OCI-LY3 (cell line): ENCODE data around the gene NYNRIN.
"Not testable (repeated sequence)": the region's sequence is repeated elsewhere in the genome, so short reads cannot be mapped to it uniquely, and the experiment has no call there.

Experiments used
- H2AFZ ChIP-seq: fragments of 200-600, 300-600 bp; shearing (Covaris generic); 2 replicates; pipeline ENCODE4 v1.6.0; 2014; ENCODE audit warnings: antibody characterized with exemption, low read depth, low read length
- H3K27ac ChIP-seq: fragments of 200-600, 300-600 bp; sonication (generic); 2 replicates; pipeline ENCODE4 v1.5.1; 2014; ENCODE audit warnings: mild to moderate bottlenecking, low read length, moderate library complexity, mixed read lengths
- H3K27me3 ChIP-seq: fragments of 200-600, 300-600 bp; sonication (generic); 2 replicates; pipeline ENCODE4 v1.6.1; 2014; ENCODE audit warnings: low read depth, low read length, mixed read lengths
- H3K36me3 ChIP-seq: fragments of 200-600, 300-600 bp; sonication (generic); replicated peaks from 2 replicates; pipeline ENCODE3; 2014; ENCODE audit warnings: low read depth, low read length, mixed read lengths
- H3K4me1 ChIP-seq: fragments of 300-600, 200-600 bp; sonication (generic); 2 replicates; pipeline ENCODE4 v1.6.1; 2014; ENCODE audit warnings: low read length, mixed read lengths
- H3K4me2 ChIP-seq: fragments of 200-600, 300-600 bp; sonication (generic); 2 replicates; pipeline ENCODE4 v1.6.1; 2014; ENCODE audit warnings: low read length, mixed read lengths
- H3K4me3 ChIP-seq: fragments of 300-600, 200-600 bp; sonication (generic); 2 replicates; pipeline ENCODE4 v1.5.1; 2014; ENCODE audit warnings: antibody characterized with exemption, mild to moderate bottlenecking, low read length, moderate library complexity
- H3K79me2 ChIP-seq: fragments of 300-600, 200-600 bp; shearing (Covaris generic); 2 replicates; pipeline ENCODE4 v1.6.1; 2014; ENCODE audit warnings: mild to moderate bottlenecking, low read length, mixed read lengths
- H3K9ac ChIP-seq: fragments of 300-600, 200-600 bp; shearing (Covaris generic); 2 replicates; pipeline ENCODE4 v1.6.0; 2014; ENCODE audit warnings: mild to moderate bottlenecking, low read length, moderate library complexity
- H3K9me3 ChIP-seq: fragments of 200-600, 300-600 bp; shearing (Covaris generic); 2 replicates; pipeline ENCODE4 v1.6.1; 2014; ENCODE audit warnings: low read length, mixed read lengths; ENCODE audit not compliant: insufficient read depth
- H4K20me1 ChIP-seq: fragments of 200-600, 300-600 bp; sonication (generic); 2 replicates; pipeline ENCODE4 v1.6.1; 2016; ENCODE audit warnings: low read length, mixed read lengths; ENCODE audit not compliant: insufficient read depth
- CTCF ChIP-seq: fragments of 200-600, 300-600 bp; sonication (generic); IDR thresholded peaks from 2 replicates; pipeline ENCODE4 v1.5.1; 2014; ENCODE audit warnings: antibody characterized with exemption, low read length, low read depth
- EZH2phosphoT487 ChIP-seq: fragments of 200-600 bp; shearing (Covaris generic); IDR thresholded peaks from 2 replicates; pipeline ENCODE4 v1.6.1; 2018; ENCODE audit warnings: antibody characterized with exemption, mixed run types, low read depth

Gene NYNRIN

GRCh38 chr14:24443053-24443665 lies 44.4 kb downstream of the NYNRIN start:
- TF ChIP-seq CTCF, result no peak
- TF ChIP-seq EZH2phosphoT487, result no peak
- Histone ChIP-seq H3K36me3 (peaks cover 27% of the 10 kb centered on the region), H3K9me3 (no peaks in the 10 kb centered on the region), H3K27me3 (no peaks in the 10 kb centered on the region), H3K4me3 (peak overlapping the region; percentile 95), H2AFZ (peak overlapping the region; percentile 69), H3K79me2 (peaks cover 27% of the 10 kb centered on the region), H3K27ac (peak overlapping the region; percentile 54), H3K4me1 (peaks cover 12% of the 10 kb centered on the region), H3K4me2 (peak overlapping the region; percentile 91), H3K9ac (peak overlapping the region; percentile 88), H4K20me1 (no peaks in the 10 kb centered on the region)

GRCh38 chr14:24450828-24451227 lies 52.0 kb downstream of the NYNRIN start:
- not testable (repeated sequence) for H3K4me1 ChIP-seq, H3K27me3 ChIP-seq, H3K4me3 ChIP-seq, H3K36me3 ChIP-seq, H3K4me2 ChIP-seq, H3K27ac ChIP-seq, H3K9me3 ChIP-seq, H3K9ac ChIP-seq, H2AFZ ChIP-seq, H4K20me1 ChIP-seq, H3K79me2 ChIP-seq

GRCh38 chr14:24456980-24457379 lies 58.2 kb downstream of the NYNRIN start:
- TF ChIP-seq CTCF (no peak), EZH2phosphoT487 (no peak)

DNA sequence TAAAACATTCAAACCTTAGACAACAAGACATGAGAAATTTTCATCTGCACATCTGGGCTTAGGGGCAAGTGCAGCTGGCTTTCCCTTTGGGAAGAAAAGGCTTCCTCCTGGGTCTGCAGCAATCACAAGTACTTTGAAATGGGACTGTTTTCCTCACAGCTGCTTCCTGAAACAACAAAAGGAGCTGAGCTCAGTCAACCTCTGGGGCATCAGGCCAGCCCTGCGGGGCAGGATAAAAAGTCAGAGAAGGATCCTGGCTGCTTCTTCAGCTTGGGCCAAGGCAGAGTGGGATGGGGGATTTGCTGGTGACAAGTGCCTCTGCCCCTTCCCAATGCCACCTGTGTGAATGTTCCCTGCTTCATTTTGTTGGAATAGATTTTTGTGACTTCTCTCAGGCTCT lies 59.9 kb downstream of the NYNRIN start:
- no peaks in the 10 kb centered on the region for H3K36me3 ChIP-seq
- H3K9ac ChIP-seq, result no peak overlapping the region
- no peak overlapping the region for H3K4me2 ChIP-seq
- H3K4me3 ChIP-seq, result no peak overlapping the region
- no peaks in the 10 kb centered on the region for H4K20me1 ChIP-seq
- no peaks in the 10 kb centered on the region for H3K27me3 ChIP-seq
- H3K9me3 ChIP-seq, result no peaks in the 10 kb centered on the region
- no peak overlapping the region for H2AFZ ChIP-seq
- H3K27ac ChIP-seq, result no peak overlapping the region
- H3K4me1 ChIP-seq, result no peaks in the 10 kb centered on the region
- no peaks in the 10 kb centered on the region for H3K79me2 ChIP-seq
- no peak for TF ChIP-seq CTCF
- TF ChIP-seq EZH2phosphoT487, result no peak

More at GRCh38 chr14:24456980-24457379, 58.2 kb downstream of the NYNRIN start:
- no peak overlapping the region for H3K4me3 ChIP-seq
- no peaks in the 10 kb centered on the region for H3K27me3 ChIP-seq
- H3K27ac ChIP-seq, result no peak overlapping the region
- no peaks in the 10 kb centered on the region for H3K79me2 ChIP-seq
- H3K4me2 ChIP-seq, result no peak overlapping the region
- H3K36me3 ChIP-seq, result no peaks in the 10 kb centered on the region
- no peak overlapping the region for H2AFZ ChIP-seq
- H3K9ac ChIP-seq, result no peak overlapping the region
- H4K20me1 ChIP-seq, result no peaks in the 10 kb centered on the region
- H3K9me3 ChIP-seq, result no peaks in the 10 kb centered on the region
- H3K4me1 ChIP-seq, result no peaks in the 10 kb centered on the region
